Measurements from ENCODE around the gene SRSF2. TPM values are rescaled to one million over a fixed set of nuclear protein-coding genes. Genes with fewer than 3 reads are reported as not detected.
A peak's percentile ranks its signal among the peaks of the same experiment; 100 is the strongest.

Gene SRSF2
- total and polyA plus RNA-seq, 9 of the 15 experiments (the other 6 are each of a cell fraction or from before 2014, with no cell fraction given), result 161 to 583 (median 393) TPM

GRCh38 chr17:76735006-76735405 is 2.1 kb downstream of the SRSF2 start (continued):
- 0 out of 4 replicates have a peak, but pooled peaks of 1 of the 2 experiments have one; percentile 25 for TF ChIP-seq MLLT1 (IDR thresholded peaks at IDR 0.05)
- no peak for TF ChIP-seq CC2D1A (IDR thresholded peaks at IDR 0.05)
- no peak for TF ChIP-seq FOXO4 (CRISPR knock-in tag; IDR thresholded peaks at IDR 0.05)
- TF ChIP-seq SAFB (IDR thresholded peaks at IDR 0.05; ENCODE audit: borderline replicate concordance, low read depth, low read length), result no peak
- TF ChIP-seq CUX1 (CRISPR knock-in tag; IDR thresholded peaks at IDR 0.05), result no peak
- TF ChIP-seq ZNF280B (CRISPR knock-in tag; IDR thresholded peaks at IDR 0.05), result no peak
- TF ChIP-seq HNRNPUL1 (IDR thresholded peaks at IDR 0.05; ENCODE audit: low read length), result 0 out of 2 replicates have a peak, but pooled peaks have one; percentile 76
- TF ChIP-seq ZNF507 (tag; conservative IDR thresholded peaks at IDR 0.05), result no peak
- TF ChIP-seq WHSC1 (IDR thresholded peaks at IDR 0.05; ENCODE audit: low read length), result no peak
- TF ChIP-seq SMARCE1 (IDR thresholded peaks at IDR 0.05), result peak; percentile 18; the same call in 1 of the 2 replicates
- TF ChIP-seq RBFOX2 (IDR thresholded peaks at IDR 0.05; ENCODE audit: low read depth, low read length), result peak; percentile 66
- TF ChIP-seq SPI1 (IDR thresholded peaks at IDR 0.05; ENCODE audit: borderline replicate concordance, low read depth, low read length), result no peak
- TF ChIP-seq MNT (conservative IDR thresholded peaks at IDR 0.05), result peak; percentile 7 to 58; a peak in 1 of 4 replicates
- TF ChIP-seq JUND (IDR thresholded peaks at IDR 0.05; ENCODE audit: borderline replicate concordance, low read depth, low read length), result no peak
- TF ChIP-seq JUND (tag; IDR thresholded peaks at IDR 0.05; ENCODE audit: borderline replicate concordance, low read depth, low read length), result no peak
- no peak for TF ChIP-seq PURB (CRISPR knock-in tag; IDR thresholded peaks at IDR 0.05; ENCODE audit: low read depth)
- TF ChIP-seq POLR2H (tag; IDR thresholded peaks at IDR 0.05; ENCODE audit: low read depth), result peak; percentile 29; the same call in 1 of the 2 replicates
- TF ChIP-seq ZNF133 (CRISPR knock-in tag; IDR thresholded peaks at IDR 0.05), result no peak

All from K562 (cell line).